Measurements from ENCODE around the gene MTHFD2.
A peak's percentile ranks its signal among the peaks of the same experiment; 100 is the strongest.
"Not testable (repeated sequence)": the region's sequence is repeated elsewhere in the genome, so short reads cannot be mapped to it uniquely, and the experiment has no call there.

Gene MTHFD2

DNA sequence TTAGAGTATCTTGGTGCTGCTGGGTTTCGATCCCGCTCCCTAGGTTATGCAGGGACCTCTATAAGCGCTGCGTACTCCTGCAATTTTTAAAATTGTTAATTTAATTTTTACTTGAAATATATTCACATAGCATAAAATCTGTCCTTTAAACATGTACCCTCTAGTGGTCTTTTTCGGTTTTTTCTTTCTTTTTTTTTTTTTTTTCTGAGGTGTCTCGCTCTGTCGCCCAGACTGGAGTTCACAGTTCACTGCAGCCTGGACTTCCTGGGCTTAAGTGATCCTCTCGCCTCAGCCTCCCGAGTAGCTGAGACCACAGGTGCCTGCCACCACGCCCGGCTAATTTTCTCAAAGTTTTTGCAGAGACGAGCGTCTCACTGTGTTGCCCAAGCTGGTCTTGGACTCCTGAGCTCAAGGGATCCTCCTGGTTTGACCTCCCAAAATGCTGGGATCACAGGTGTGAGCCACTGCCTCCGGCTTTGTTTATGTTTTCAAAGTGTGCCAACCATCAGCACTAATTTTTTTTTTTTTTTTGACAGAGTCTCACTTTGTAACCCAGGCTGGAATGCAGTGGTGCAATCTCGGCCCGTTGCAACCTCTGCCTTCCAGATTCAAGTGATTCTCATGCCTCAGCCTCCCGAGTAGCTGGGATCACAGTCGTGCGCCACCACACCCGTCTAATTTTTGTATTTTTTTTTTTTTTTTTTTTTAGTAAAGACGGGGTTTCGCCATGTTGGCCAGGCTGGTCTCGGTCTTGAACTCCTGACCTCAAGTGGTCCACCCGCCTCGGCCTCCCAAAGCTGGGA, 19.2 kb upstream of the MTHFD2 start:
- peak overlapping the region; percentile 100 for H3K9ac ChIP-seq (ENCODE audit: low read depth, low read length)
- H3K4me2 ChIP-seq (ENCODE audit: insufficient read depth, low read length): peak overlapping the region; percentile 85
- H3K27ac ChIP-seq (ENCODE audit: low read length): peak overlapping the region; percentile 61
- peak overlapping the region; percentile 85 for H2AFZ ChIP-seq (ENCODE audit: low read depth, low read length)
- no peaks in the 10 kb centered on the region for H3K9me3 ChIP-seq (ENCODE audit: insufficient read depth, low read length, severe bottlenecking)
- H3K36me3 ChIP-seq (ENCODE audit: insufficient read depth, low read length): peaks cover 10% of the 10 kb centered on the region
- ATAC-seq (ENCODE audit: insufficient read depth, low read depth): no peak
- DNase-seq: no peak
- no peak for TF ChIP-seq EZH2 (IDR thresholded peaks at IDR 0.05; ENCODE audit: borderline replicate concordance, low read depth, low read length, severe bottlenecking)
- TF ChIP-seq, protein P1, sequence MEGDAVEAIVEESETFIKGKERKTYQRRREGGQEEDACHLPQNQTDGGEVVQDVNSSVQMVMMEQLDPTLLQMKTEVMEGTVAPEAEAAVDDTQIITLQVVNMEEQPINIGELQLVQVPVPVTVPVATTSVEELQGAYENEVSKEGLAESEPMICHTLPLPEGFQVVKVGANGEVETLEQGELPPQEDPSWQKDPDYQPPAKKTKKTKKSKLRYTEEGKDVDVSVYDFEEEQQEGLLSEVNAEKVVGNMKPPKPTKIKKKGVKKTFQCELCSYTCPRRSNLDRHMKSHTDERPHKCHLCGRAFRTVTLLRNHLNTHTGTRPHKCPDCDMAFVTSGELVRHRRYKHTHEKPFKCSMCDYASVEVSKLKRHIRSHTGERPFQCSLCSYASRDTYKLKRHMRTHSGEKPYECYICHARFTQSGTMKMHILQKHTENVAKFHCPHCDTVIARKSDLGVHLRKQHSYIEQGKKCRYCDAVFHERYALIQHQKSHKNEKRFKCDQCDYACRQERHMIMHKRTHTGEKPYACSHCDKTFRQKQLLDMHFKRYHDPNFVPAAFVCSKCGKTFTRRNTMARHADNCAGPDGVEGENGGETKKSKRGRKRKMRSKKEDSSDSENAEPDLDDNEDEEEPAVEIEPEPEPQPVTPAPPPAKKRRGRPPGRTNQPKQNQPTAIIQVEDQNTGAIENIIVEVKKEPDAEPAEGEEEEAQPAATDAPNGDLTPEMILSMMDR (IDR thresholded peaks at IDR 0.05; ENCODE audit: borderline replicate concordance, extremely low read depth, low read length, poor library complexity, severe bottlenecking): peak; percentile 43
- peaks cover 34% of the 10 kb centered on the region for H3K4me1 ChIP-seq (ENCODE audit: insufficient read depth, low read length)
- peaks cover 36% of the 10 kb centered on the region for H4K20me1 ChIP-seq (ENCODE audit: insufficient read depth, low read length)
- H3K4me3 ChIP-seq (ENCODE audit: low read depth in 1 of 2, low read length in 2 of 2): peak overlapping the region; percentile 100; a peak in 3 of 4 replicates
- H3K27me3 ChIP-seq (ENCODE audit: insufficient read depth, low read length, poor library complexity): no peaks in the 10 kb centered on the region
- H3K79me2 ChIP-seq (ENCODE audit: insufficient read depth, low read length): peaks cover 50% of the 10 kb centered on the region

DNA sequence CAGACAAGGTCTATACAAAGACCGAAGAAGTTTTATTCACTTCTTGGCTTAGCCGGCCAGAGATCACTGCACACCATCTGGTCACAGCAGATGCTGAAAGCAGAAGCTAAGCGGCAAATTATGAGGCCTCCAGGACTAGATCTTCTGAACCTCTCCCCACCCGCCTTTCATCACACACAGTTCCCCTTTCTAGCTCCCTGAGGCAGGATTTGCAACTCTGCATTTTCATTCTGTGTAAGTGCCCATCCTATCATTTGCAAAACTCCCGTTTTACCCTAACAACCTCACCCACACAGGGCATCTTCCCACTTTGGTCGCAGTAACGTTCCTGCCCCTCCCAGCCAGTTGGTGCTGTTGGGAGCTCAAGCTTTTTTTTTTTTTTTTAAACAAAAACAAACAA, 16.7 kb upstream of the MTHFD2 start:
- Histone ChIP-seq H3K4me1 (ENCODE audit: insufficient read depth, low read length) (peaks cover 20% of the 10 kb centered on the region), H2AFZ (ENCODE audit: low read depth, low read length) (no peak overlapping the region), H3K9ac (ENCODE audit: low read depth, low read length) (no peak overlapping the region), H4K20me1 (ENCODE audit: insufficient read depth, low read length) (peaks cover 17% of the 10 kb centered on the region), H3K27ac (ENCODE audit: low read length) (no peak overlapping the region), H3K9me3 (ENCODE audit: insufficient read depth, low read length, severe bottlenecking) (no peaks in the 10 kb centered on the region), H3K79me2 (ENCODE audit: insufficient read depth, low read length) (peaks cover 26% of the 10 kb centered on the region), H3K36me3 (ENCODE audit: insufficient read depth, low read length) (peaks cover 5% of the 10 kb centered on the region), H3K4me3 (ENCODE audit: low read depth in 1 of 2, low read length in 2 of 2) (no peak overlapping the region), H3K4me2 (ENCODE audit: insufficient read depth, low read length) (no peak overlapping the region), H3K27me3 (ENCODE audit: insufficient read depth, low read length, poor library complexity) (no peaks in the 10 kb centered on the region)
- ATAC-seq (ENCODE audit: insufficient read depth, low read depth): no peak
- DNase-seq: no peak
- TF ChIP-seq, protein P1 (IDR thresholded peaks at IDR 0.05; ENCODE audit: borderline replicate concordance, extremely low read depth, low read length, poor library complexity, severe bottlenecking): no peak
- no peak for TF ChIP-seq EZH2 (IDR thresholded peaks at IDR 0.05; ENCODE audit: borderline replicate concordance, low read depth, low read length, severe bottlenecking)

DNA sequence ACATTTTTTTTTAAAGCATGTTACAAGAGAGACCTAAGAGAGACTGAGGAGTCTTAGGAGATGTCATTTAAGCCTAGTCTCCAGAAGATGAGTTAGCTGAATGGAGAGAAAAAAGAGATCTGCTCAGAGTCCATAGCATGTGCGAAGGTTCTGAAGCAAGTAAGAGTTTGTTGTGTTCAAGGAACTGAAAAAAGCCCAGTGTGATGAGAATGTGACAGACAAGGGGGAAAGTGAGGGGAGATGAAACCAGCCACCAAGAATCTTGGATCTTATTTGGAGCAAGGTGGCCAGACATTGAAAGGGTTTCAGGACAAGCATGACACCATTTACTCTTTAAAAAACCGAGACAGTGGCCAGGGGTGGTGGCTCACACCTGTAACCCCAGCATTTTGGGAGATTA, 14.5 kb upstream of the MTHFD2 start:
- ATAC-seq (ENCODE audit: insufficient read depth, low read depth) (no peak), DNase-seq (no peak)
- Histone ChIP-seq H3K9ac (ENCODE audit: low read depth, low read length) (no peak overlapping the region), H2AFZ (ENCODE audit: low read depth, low read length) (no peak overlapping the region), H3K4me3 (ENCODE audit: low read depth in 1 of 2, low read length in 2 of 2) (no peak overlapping the region), H3K36me3 (ENCODE audit: insufficient read depth, low read length) (no peaks in the 10 kb centered on the region), H3K27me3 (ENCODE audit: insufficient read depth, low read length, poor library complexity) (no peaks in the 10 kb centered on the region), H3K79me2 (ENCODE audit: insufficient read depth, low read length) (0 out of 2 replicates have a peak, but pooled peaks cover 6% of the 10 kb centered on the region), H3K9me3 (ENCODE audit: insufficient read depth, low read length, severe bottlenecking) (no peaks in the 10 kb centered on the region), H3K4me2 (ENCODE audit: insufficient read depth, low read length) (no peak overlapping the region), H3K4me1 (ENCODE audit: insufficient read depth, low read length) (peaks cover 9% of the 10 kb centered on the region), H3K27ac (ENCODE audit: low read length) (no peak overlapping the region), H4K20me1 (ENCODE audit: insufficient read depth, low read length) (no peaks in the 10 kb centered on the region)
- TF ChIP-seq EZH2 (IDR thresholded peaks at IDR 0.05; ENCODE audit: borderline replicate concordance, low read depth, low read length, severe bottlenecking): no peak

DNA sequence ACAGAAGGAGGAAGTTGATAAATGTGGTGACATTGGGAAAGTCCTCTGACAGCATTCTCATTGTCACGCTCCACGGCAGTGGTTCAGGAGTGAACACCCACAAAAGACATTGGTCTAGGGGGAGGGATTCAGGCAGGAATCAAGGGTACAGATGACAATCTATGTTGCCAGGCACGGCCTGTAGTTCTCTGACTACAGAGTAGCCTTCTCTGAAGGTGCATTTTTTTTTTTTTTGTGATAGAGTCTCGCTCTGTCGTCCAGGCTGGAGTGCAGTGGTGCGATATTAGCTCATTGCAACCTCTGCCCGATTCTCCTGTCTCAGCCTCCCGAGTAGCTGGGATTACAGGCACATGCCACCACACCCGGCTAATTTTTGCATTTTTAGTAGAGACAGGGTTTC, 12.4 kb upstream of the MTHFD2 start:
- H3K4me2 ChIP-seq (ENCODE audit: insufficient read depth, low read length): no peak overlapping the region
- H3K36me3 ChIP-seq (ENCODE audit: insufficient read depth, low read length): no peaks in the 10 kb centered on the region
- ATAC-seq (ENCODE audit: insufficient read depth, low read depth) (no peak), DNase-seq (no peak)
- TF ChIP-seq, protein P1 (IDR thresholded peaks at IDR 0.05; ENCODE audit: borderline replicate concordance, extremely low read depth, low read length, poor library complexity, severe bottlenecking): no peak
- TF ChIP-seq EZH2 (IDR thresholded peaks at IDR 0.05; ENCODE audit: borderline replicate concordance, low read depth, low read length, severe bottlenecking): no peak
- no peak overlapping the region for H2AFZ ChIP-seq (ENCODE audit: low read depth, low read length)
- no peak overlapping the region for H3K9ac ChIP-seq (ENCODE audit: low read depth, low read length)
- H3K4me1 ChIP-seq (ENCODE audit: insufficient read depth, low read length): no peaks in the 10 kb centered on the region
- no peak overlapping the region for H3K4me3 ChIP-seq (ENCODE audit: low read depth in 1 of 2, low read length in 2 of 2)
- no peaks in the 10 kb centered on the region for H3K79me2 ChIP-seq (ENCODE audit: insufficient read depth, low read length)
- H3K27me3 ChIP-seq (ENCODE audit: insufficient read depth, low read length, poor library complexity): no peaks in the 10 kb centered on the region
- H3K27ac ChIP-seq (ENCODE audit: low read length): no peak overlapping the region
- no peaks in the 10 kb centered on the region for H4K20me1 ChIP-seq (ENCODE audit: insufficient read depth, low read length)
- no peaks in the 10 kb centered on the region for H3K9me3 ChIP-seq (ENCODE audit: insufficient read depth, low read length, severe bottlenecking)

DNA sequence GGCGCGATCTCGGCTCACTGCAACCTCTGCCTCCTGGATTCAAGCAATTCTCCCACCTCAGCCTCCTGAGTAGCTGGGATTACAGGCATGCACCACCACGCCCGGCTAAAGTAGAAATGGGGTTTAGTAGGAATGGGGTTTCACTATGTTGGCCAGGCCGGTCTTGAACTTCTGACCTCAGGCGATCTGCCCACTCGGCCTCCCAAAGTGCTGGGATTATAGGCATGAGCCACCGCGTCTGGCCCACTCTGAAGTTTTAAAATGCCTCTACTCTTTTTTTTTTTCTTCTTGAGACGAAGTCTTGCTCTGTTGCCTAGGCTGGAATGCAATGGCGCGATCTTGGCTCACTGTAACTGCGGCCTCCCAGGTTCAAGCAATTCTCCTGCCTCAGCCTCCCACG, 11.7 kb upstream of the MTHFD2 start:
- H3K79me2 ChIP-seq (ENCODE audit: insufficient read depth, low read length); ATAC-seq (ENCODE audit: insufficient read depth, low read depth); H4K20me1 ChIP-seq (ENCODE audit: insufficient read depth, low read length); H3K27ac ChIP-seq (ENCODE audit: low read length); H3K27me3 ChIP-seq (ENCODE audit: insufficient read depth, low read length, poor library complexity); DNase-seq; H3K4me3 ChIP-seq (ENCODE audit: low read depth in 1 of 2, low read length in 2 of 2); H3K9ac ChIP-seq (ENCODE audit: low read depth, low read length); H3K9me3 ChIP-seq (ENCODE audit: insufficient read depth, low read length, severe bottlenecking); H2AFZ ChIP-seq (ENCODE audit: low read depth, low read length); H3K36me3 ChIP-seq (ENCODE audit: insufficient read depth, low read length); H3K4me2 ChIP-seq (ENCODE audit: insufficient read depth, low read length); H3K4me1 ChIP-seq (ENCODE audit: insufficient read depth, low read length): not testable (repeated sequence)
